ENCODE results near the gene KIAA1217. TPM values are rescaled to one million over a fixed set of nuclear protein-coding genes. Genes with fewer than 3 reads are reported as not detected.

The KIAA1217 gene
- polyA plus RNA-seq, 2 of the 4 experiments (the other 2 are of a cell fraction) = 1.5 to 2.7 TPM

DNA sequence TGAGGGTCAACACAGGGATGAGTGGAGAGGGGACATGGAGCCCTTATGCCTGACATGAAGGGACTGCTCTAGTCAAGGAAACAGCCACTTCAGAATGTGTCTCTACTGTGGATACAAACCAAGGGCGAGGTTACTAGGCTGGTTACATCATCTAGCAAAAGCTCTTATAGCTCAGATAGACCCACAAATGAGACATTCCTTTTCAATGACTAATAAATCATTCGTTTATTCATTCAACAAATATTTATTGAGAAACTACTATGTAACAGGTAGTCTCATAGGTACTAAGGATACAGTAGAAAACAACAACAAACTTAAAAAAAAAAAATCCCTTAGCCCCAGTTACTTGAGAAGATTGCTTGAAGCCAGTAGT, 219.5 kb downstream of the KIAA1217 start:
- FAIRE-seq (no peak), ATAC-seq (peak; percentile 46 to 81; a peak in 4 of 6 replicates), DNase-seq (ENCODE audit: low read depth in 1 of 2, low spot score in 1 of 2) (peak in 1 of 2 experiments; percentile 40)
- ChIA-PET POLR2A (no interaction called here), CTCF (interaction anchor here (0.6 kb wide), 1 partner anchor 744 kb away, joined by 3 read pairs; no protein-coding TSS in a partner anchor)
- Histone ChIP-seq H3K4me3 (no peak overlapping the region), H3K9me3 (no peaks in the 10 kb centered on the region), H3K27ac (no peak overlapping the region), H3K4me1 (peaks cover 6% of the 10 kb centered on the region; the same call in 2 of the 3 replicates), H3K4me2 (0 out of 3 replicates have a peak overlapping the region, but pooled peaks have one; percentile 26)
- WGBS (ENCODE audit: missing lambda C conversion rate) = 0% methylated on average over 2 of the region's 2 CpGs
- TF ChIP-seq MAZ (IDR thresholded peaks at IDR 0.05; ENCODE audit: borderline replicate concordance, low read depth, low read length) (no peak), FOSL2 (IDR thresholded peaks at IDR 0.05) (no peak), FOSL2 (CRISPR knock-in tag; IDR thresholded peaks at IDR 0.05) (peak; percentile 30; the same call in 1 of the 2 replicates)

DNA sequence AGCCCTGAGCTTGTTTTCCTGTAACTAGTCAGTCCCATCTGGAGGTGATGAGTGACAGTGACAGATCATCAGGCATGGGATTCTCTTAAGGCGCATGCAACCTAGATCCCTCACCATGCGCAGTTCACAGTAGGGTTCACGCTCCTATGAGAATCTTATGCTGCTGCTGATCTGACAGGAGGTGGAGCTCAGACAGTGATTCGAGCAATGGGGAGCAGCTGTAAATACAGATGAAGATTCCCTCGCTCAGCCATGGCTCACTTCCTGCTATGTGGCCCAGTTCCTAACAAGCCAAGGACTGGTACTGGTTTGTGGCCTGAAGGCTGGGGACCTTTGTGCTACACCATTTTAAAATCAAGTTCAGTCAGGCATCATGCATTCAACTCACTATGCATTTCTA, 221.7 kb downstream of the KIAA1217 start:
- H3K4me2 ChIP-seq = no peak overlapping the region
- no peak for DNase-seq (ENCODE audit: low read depth in 1 of 2, low spot score in 1 of 2)
- POLR2A ChIA-PET = no interaction called here
- no peak overlapping the region for H3K4me3 ChIP-seq
- CTCF ChIA-PET = interaction anchor here (0.8 kb wide), 1 partner anchor 74 kb away, joined by 3 read pairs; no protein-coding TSS in a partner anchor
- no peaks in the 10 kb centered on the region for H3K9me3 ChIP-seq
- no peak for ATAC-seq
- H3K4me1 ChIP-seq = peaks cover 6% of the 10 kb centered on the region; the same call in 2 of the 3 replicates
- no peak for FAIRE-seq
- WGBS (ENCODE audit: missing lambda C conversion rate) = 82% methylated on average over 5 of the region's 5 CpGs
- no peak overlapping the region for H3K27ac ChIP-seq
- TF ChIP-seq, protein P1, sequence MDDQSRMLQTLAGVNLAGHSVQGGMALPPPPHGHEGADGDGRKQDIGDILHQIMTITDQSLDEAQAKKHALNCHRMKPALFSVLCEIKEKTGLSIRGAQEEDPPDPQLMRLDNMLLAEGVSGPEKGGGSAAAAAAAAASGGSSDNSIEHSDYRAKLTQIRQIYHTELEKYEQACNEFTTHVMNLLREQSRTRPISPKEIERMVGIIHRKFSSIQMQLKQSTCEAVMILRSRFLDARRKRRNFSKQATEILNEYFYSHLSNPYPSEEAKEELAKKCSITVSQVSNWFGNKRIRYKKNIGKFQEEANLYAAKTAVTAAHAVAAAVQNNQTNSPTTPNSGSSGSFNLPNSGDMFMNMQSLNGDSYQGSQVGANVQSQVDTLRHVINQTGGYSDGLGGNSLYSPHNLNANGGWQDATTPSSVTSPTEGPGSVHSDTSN (IDR thresholded peaks at IDR 0.05) = no peak
- TF ChIP-seq EHMT2 (IDR thresholded peaks at IDR 0.05; ENCODE audit: low read depth) (no peak), EP300 (IDR thresholded peaks at IDR 0.05) (no peak)

DNA sequence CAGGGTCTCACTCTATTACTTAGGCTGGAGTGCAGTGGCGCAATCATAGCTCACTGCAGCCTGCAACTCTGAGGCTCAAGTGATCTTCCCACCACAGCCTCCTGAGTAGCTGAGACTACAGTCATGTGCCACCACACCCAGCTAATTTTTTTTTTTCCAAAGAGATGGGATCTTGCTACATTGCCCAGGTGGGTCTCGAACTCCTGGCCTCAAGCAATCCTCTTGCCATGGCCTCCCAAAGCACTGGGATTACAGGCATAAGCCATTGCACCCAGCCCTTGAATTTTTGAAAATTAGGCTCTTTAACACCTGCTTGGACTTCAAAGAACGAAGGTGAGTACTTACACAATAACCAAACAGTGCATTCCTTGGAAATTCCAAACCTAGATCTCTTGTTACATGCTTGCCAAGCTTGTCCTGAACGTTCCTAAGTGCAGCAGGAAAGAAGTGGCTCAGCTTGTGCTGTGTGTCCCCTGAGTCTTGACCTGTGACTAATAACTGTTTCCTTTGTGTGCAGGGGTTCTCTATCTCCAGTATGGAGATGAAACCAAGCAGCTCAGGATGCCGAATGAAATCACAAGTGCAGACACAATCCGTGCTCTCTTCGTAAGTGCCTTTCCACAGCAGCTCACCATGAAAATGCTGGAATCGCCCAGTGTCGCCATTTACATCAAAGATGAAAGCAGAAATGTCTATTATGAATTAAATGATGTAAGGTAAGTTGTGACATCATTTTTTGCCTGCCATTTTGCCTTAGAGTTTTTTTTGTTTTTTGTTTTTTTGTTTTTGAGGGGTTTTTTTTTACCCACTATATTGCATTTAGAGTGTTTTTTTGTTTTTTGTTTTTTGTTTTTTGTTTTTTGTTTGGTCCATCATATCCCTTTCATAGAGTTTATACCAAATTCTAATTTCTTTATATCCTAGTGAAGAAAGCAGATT, 223.8 kb downstream of the KIAA1217 start:
- ChIA-PET CTCF (interaction anchor here (0.5 to 1.0 kb wide), 3 partner anchors 7 to 72 kb away, joined by 3 read pairs; no protein-coding TSS in a partner anchor), POLR2A (no interaction called here)
- Histone ChIP-seq H3K4me2 (no peak overlapping the region), H3K9me3 (no peaks in the 10 kb centered on the region), H3K4me3 (no peak overlapping the region), H3K27ac (no peak overlapping the region), H3K4me1 (peaks cover 6% of the 10 kb centered on the region; the same call in 2 of the 3 replicates)
- DNase-seq (ENCODE audit: low read depth in 1 of 2, low spot score in 1 of 2) (no peak), ATAC-seq (no peak), FAIRE-seq (no peak)
- TF ChIP-seq FOSL2 (IDR thresholded peaks at IDR 0.05) (no peak), FOSL2 (CRISPR knock-in tag; IDR thresholded peaks at IDR 0.05) (no peak), EHF (CRISPR knock-in tag; IDR thresholded peaks at IDR 0.05) (no peak), EHMT2 (IDR thresholded peaks at IDR 0.05; ENCODE audit: low read depth) (no peak), RARB (CRISPR knock-in tag; IDR thresholded peaks at IDR 0.05) (no peak), CHD4 (IDR thresholded peaks at IDR 0.05; ENCODE audit: borderline replicate concordance) (no peak), MAZ (IDR thresholded peaks at IDR 0.05; ENCODE audit: borderline replicate concordance, low read depth, low read length) (no peak), BHLHE40 (IDR thresholded peaks at IDR 0.05; ENCODE audit: low read depth, low read length) (no peak), ESRRA (IDR thresholded peaks at IDR 0.05; ENCODE audit: borderline replicate concordance, low read length) (no peak), HOXA7 (CRISPR knock-in tag; IDR thresholded peaks at IDR 0.05) (no peak)
- WGBS (ENCODE audit: missing lambda C conversion rate) = 51% methylated on average over 9 of the region's 9 CpGs

DNA sequence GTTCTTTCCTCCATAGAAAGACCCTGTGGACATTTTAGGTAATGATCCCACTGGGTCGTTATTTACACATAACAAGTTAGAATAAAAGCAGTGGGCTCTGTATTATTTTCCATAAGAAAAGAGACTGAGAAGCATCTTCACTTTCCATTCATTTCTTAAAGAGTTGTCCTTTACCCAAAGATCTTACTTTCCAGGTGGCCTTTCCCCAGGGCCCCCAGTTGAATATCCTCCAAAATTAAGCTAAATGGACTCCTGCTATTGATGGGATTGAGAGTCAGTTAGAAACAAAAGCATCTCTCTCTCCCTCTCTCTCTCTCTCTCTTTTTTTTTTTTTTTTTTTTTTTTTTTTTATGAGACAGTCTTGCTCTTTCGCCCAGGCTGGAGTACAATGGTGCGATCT, 224.8 kb downstream of the KIAA1217 start:
- ChIA-PET POLR2A (no interaction called here), CTCF (interaction anchor here (0.6 to 1.5 kb wide), 3 partner anchors 11 to 17 kb away, joined by 3 read pairs; no protein-coding TSS in a partner anchor)
- 75% methylated on average over 3 of the region's 3 CpGs for WGBS (ENCODE audit: missing lambda C conversion rate)
- no peak overlapping the region for H3K4me2 ChIP-seq
- H3K4me3 ChIP-seq = no peak overlapping the region
- ATAC-seq (no peak), FAIRE-seq (no peak), DNase-seq (ENCODE audit: low read depth in 1 of 2, low spot score in 1 of 2) (no peak)
- H3K27ac ChIP-seq = no peak overlapping the region
- no peaks in the 10 kb centered on the region for H3K9me3 ChIP-seq
- no peaks in the 10 kb centered on the region for H3K4me1 ChIP-seq
- TF ChIP-seq KDM1A (IDR thresholded peaks at IDR 0.05; ENCODE audit: low read depth) (no peak), HOXB5 (CRISPR knock-in tag; IDR thresholded peaks at IDR 0.05) (no peak), EHMT2 (IDR thresholded peaks at IDR 0.05; ENCODE audit: low read depth) (no peak), KDM5A (IDR thresholded peaks at IDR 0.05) (no peak), NR3C1 (IDR thresholded peaks at IDR 0.05) (no peak), HOXB13 (CRISPR knock-in tag; IDR thresholded peaks at IDR 0.05; ENCODE audit: low read depth) (no peak), ZFP36 (IDR thresholded peaks at IDR 0.05; ENCODE audit: borderline replicate concordance, partially characterized antibody) (no peak), RNF2 (IDR thresholded peaks at IDR 0.05; ENCODE audit: borderline replicate concordance, low read depth) (no peak), ESRRA (IDR thresholded peaks at IDR 0.05; ENCODE audit: borderline replicate concordance, low read length) (no peak), POLR2A (IDR thresholded peaks at IDR 0.05; ENCODE audit: low read length) (no peak)
- TF ChIP-seq, protein P2, sequence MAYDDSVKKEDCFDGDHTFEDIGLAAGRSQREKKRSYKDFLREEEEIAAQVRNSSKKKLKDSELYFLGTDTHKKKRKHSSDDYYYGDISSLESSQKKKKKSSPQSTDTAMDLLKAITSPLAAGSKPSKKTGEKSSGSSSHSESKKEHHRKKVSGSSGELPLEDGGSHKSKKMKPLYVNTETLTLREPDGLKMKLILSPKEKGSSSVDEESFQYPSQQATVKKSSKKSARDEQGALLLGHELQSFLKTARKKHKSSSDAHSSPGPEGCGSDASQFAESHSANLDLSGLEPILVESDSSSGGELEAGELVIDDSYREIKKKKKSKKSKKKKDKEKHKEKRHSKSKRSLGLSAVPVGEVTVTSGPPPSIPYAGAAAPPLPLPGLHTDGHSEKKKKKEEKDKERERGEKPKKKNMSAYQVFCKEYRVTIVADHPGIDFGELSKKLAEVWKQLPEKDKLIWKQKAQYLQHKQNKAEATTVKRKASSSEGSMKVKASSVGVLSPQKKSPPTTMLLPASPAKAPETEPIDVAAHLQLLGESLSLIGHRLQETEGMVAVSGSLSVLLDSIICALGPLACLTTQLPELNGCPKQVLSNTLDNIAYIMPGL (CRISPR knock-in tag; IDR thresholded peaks at IDR 0.05; ENCODE audit: borderline replicate concordance) = no peak
- TF ChIP-seq, protein P3, sequence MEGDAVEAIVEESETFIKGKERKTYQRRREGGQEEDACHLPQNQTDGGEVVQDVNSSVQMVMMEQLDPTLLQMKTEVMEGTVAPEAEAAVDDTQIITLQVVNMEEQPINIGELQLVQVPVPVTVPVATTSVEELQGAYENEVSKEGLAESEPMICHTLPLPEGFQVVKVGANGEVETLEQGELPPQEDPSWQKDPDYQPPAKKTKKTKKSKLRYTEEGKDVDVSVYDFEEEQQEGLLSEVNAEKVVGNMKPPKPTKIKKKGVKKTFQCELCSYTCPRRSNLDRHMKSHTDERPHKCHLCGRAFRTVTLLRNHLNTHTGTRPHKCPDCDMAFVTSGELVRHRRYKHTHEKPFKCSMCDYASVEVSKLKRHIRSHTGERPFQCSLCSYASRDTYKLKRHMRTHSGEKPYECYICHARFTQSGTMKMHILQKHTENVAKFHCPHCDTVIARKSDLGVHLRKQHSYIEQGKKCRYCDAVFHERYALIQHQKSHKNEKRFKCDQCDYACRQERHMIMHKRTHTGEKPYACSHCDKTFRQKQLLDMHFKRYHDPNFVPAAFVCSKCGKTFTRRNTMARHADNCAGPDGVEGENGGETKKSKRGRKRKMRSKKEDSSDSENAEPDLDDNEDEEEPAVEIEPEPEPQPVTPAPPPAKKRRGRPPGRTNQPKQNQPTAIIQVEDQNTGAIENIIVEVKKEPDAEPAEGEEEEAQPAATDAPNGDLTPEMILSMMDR (IDR thresholded peaks at IDR 0.05) = no peak
- TF ChIP-seq, protein P4, sequence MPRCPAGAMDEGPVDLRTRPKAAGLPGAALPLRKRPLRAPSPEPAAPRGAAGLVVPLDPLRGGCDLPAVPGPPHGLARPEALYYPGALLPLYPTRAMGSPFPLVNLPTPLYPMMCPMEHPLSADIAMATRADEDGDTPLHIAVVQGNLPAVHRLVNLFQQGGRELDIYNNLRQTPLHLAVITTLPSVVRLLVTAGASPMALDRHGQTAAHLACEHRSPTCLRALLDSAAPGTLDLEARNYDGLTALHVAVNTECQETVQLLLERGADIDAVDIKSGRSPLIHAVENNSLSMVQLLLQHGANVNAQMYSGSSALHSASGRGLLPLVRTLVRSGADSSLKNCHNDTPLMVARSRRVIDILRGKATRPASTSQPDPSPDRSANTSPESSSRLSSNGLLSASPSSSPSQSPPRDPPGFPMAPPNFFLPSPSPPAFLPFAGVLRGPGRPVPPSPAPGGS (IDR thresholded peaks at IDR 0.05) = no peak
